Smooth muscle cell (in vitro differentiated cells): Measurements from ENCODE around the gene CORO7. TPM values are rescaled to one million over a fixed set of nuclear protein-coding genes. Genes with fewer than 3 reads are reported as not detected.

ENCODE experiments used
- DNase-seq: peaks from one replicate; lab custom pipeline; 2025; ENCODE audit not compliant: unreplicated experiment; lab: John Stamatoyannopoulos, UW
- H2AFZ ChIP-seq: fragments of 200-600 bp; sonication (generic); 2 replicates; pipeline ENCODE4 v1.6.0; 2016; ENCODE audit warnings: antibody characterized with exemption, low read depth, mild to moderate bottlenecking
- H3F3A ChIP-seq: fragments of 200-600 bp; sonication (generic); 2 replicates; pipeline ENCODE4 v1.6.0; 2017; ENCODE audit warnings: antibody characterized with exemption, low read depth
- H3K27ac ChIP-seq: fragments of 200-600 bp; sonication (generic); 2 replicates; pipeline ENCODE4 v1.5.1; 2016; ENCODE audit warnings: low read depth, mild to moderate bottlenecking
- H3K27me3 ChIP-seq: fragments of 200-600 bp; sonication (generic); 2 replicates; pipeline ENCODE4 v1.6.1; 2016; ENCODE audit warnings: low read depth, mild to moderate bottlenecking
- H3K36me3 ChIP-seq: fragments of 200-600 bp; sonication (generic); 2 replicates; pipeline ENCODE4 v1.5.1; 2016; ENCODE audit warnings: low read depth
- H3K4me1 ChIP-seq: fragments of 200-600 bp; sonication (generic); 2 replicates; pipeline ENCODE4 v1.5.1; 2016; ENCODE audit warnings: low read depth
- H3K4me2 ChIP-seq: fragments of 200-600 bp; sonication (generic); 2 replicates; pipeline ENCODE4 v1.6.0; 2016; ENCODE audit warnings: mild to moderate bottlenecking
- H3K4me3 ChIP-seq: fragments of 200-600 bp; sonication (generic); 2 replicates; pipeline ENCODE4 v1.5.1; 2016; ENCODE audit warnings: mild to moderate bottlenecking
- H3K79me2 ChIP-seq: fragments of 200-600 bp; sonication (generic); 2 replicates; pipeline ENCODE4 v1.6.0; 2016; ENCODE audit warnings: low read depth, mild to moderate bottlenecking
- H3K9ac ChIP-seq: fragments of 200-600 bp; sonication (generic); 2 replicates; pipeline ENCODE4 v1.6.0; 2016; ENCODE audit warnings: low read depth
- H3K9me3 ChIP-seq: fragments of 200-600 bp; sonication (generic); replicated peaks from 2 replicates; pipeline ENCODE4 v1.5.1; 2016; ENCODE audit warnings: low read depth
- H4K20me1 ChIP-seq: fragments of 200-600 bp; sonication (generic); 2 replicates; pipeline ENCODE4 v1.6.0; 2016; ENCODE audit warnings: low read depth
- WGBS: methylation state at CpG from one replicate; pipeline ENCODE4 v1.1.7; 2016; ENCODE audit warnings: low lambda C conversion rate; 5-methylcytosine and 5-hydroxymethylcytosine counted together
- polyA plus RNA-seq: library from polyadenylated mRNA; unstranded; fragments of >200 nt; fragmentation: Nextera tagmentation; extraction: Ambion mirVana; gene quantifications from 2 replicates; pipeline ENCODE4 v1.2.1, GENCODE V29; 2016
- small RNA-seq: library from RNA; depleted of rRNA; stranded (forward); fragments of <200 nt; gene quantifications from one replicate; pipeline ENCODE3, GENCODE V24; 2014
- total RNA-seq: library from RNA; depleted of rRNA; stranded (reverse); fragments of >200 nt; gene quantifications from 2 replicates; pipeline ENCODE4 v1.2.3, GENCODE V29; 2014
- TF ChIP-seq, protein P1 (sequence below): fragments of 200-600 bp; sonication (generic); IDR thresholded peaks from 2 replicates; pipeline ENCODE4 v1.5.1; 2017; ENCODE audit warnings: borderline replicate concordance, mild to moderate bottlenecking, antibody characterized with exemption; ENCODE audit not compliant: insufficient read depth, poor library complexity, severe bottlenecking

Gene CORO7
- total and polyA plus RNA-seq, 2 experiments from 2014 or later = 6.7 to 12.7 TPM

DNA sequence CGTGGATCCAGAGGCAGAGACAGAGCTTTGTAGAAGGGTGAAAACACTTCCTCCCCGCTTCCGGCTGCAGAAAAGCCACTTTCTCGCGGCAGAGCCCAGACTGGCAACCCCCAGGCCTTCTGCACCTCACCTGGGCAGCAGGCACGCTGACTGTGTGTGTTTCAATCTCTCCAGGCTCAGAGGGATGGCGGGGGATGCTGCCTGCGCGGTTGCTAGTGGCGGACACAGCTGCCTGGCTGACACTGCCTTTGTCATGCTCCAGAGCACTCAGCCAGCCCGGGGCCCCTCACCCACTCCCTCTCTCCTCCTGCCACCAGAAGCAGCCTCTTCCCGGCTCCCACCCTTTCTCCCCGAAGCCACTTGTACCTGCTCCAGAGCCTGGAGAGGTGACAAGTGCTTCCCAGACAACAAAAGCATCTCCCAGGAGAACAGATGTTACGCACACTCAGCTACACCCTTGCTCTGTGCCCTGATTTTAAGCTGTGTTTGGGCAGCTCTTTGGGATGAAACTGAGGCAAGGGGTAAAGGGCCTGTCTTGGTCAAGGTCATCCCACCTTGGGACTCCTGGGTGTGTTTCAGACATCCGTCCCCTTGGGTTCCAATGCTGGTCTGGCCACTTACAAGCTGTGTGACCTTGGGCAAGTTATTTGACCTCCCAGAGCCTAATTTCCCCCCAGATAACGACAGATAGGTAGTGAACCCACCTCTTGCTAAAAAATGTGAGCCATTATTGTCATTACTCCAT is 109.8 kb downstream of the CORO7 start:
- no peak for DNase-seq
- Histone ChIP-seq H3K9me3 (no peaks in the 10 kb centered on the region), H3K79me2 (peaks cover 10% of the 10 kb centered on the region), H3K36me3 (no peaks in the 10 kb centered on the region), H2AFZ (no peak overlapping the region), H3K4me1 (peaks cover 9% of the 10 kb centered on the region), H4K20me1 (no peaks in the 10 kb centered on the region), H3K27ac (peak overlapping the region; percentile 82), H3K9ac (peak overlapping the region; percentile 69), H3K4me3 (peak overlapping the region; percentile 66), H3F3A (peaks cover 13% of the 10 kb centered on the region), H3K4me2 (peak overlapping the region; percentile 80), H3K27me3 (no peaks in the 10 kb centered on the region)
- TF ChIP-seq, protein P1, sequence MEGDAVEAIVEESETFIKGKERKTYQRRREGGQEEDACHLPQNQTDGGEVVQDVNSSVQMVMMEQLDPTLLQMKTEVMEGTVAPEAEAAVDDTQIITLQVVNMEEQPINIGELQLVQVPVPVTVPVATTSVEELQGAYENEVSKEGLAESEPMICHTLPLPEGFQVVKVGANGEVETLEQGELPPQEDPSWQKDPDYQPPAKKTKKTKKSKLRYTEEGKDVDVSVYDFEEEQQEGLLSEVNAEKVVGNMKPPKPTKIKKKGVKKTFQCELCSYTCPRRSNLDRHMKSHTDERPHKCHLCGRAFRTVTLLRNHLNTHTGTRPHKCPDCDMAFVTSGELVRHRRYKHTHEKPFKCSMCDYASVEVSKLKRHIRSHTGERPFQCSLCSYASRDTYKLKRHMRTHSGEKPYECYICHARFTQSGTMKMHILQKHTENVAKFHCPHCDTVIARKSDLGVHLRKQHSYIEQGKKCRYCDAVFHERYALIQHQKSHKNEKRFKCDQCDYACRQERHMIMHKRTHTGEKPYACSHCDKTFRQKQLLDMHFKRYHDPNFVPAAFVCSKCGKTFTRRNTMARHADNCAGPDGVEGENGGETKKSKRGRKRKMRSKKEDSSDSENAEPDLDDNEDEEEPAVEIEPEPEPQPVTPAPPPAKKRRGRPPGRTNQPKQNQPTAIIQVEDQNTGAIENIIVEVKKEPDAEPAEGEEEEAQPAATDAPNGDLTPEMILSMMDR = no peak
- WGBS = 67% methylated on average over 12 of the region's 16 CpGs

Small RNA genes within 50 kb of the gene (small RNA-seq; reads per million reads assigned to genes)
- gene AC012676.2 = not detected

Other genes starting within 250 kb of the CORO7 start
- gene SRL, start 174.5 kb downstream of the CORO7 start, total RNA-seq = not detected in 2 replicates
- 0.08 TPM in 1 of 2 replicates, not detected in the other for gene SRL, start 174.5 kb downstream of the CORO7 start, polyA plus RNA-seq
- gene TFAP4, start 143.6 kb downstream of the CORO7 start, total RNA-seq = 2.7 and 9.6 TPM in 2 replicates
- 1.3 and 2.5 TPM in 2 replicates for gene TFAP4, start 143.6 kb downstream of the CORO7 start, polyA plus RNA-seq
- gene GLIS2, start 100.5 kb downstream of the CORO7 start, total RNA-seq = 1.2 and 2.8 TPM in 2 replicates
- 9.2 and 13.4 TPM in 2 replicates for gene GLIS2, start 100.5 kb downstream of the CORO7 start, polyA plus RNA-seq
- gene PAM16, start 65.3 kb downstream of the CORO7 start, total RNA-seq = 18.4 and 29.6 TPM in 2 replicates
- gene PAM16, start 65.3 kb downstream of the CORO7 start, polyA plus RNA-seq = 47.7 and 52.2 TPM in 2 replicates
- gene VASN, start 44.7 kb downstream of the CORO7 start, total RNA-seq = 23.8 and 30.0 TPM in 2 replicates
- 127 and 150 TPM in 2 replicates for gene VASN, start 44.7 kb downstream of the CORO7 start, polyA plus RNA-seq
- 40.0 and 42.6 TPM in 2 replicates for gene DNAJA3, start 9.3 kb upstream of the CORO7 start, total RNA-seq
- gene DNAJA3, start 9.3 kb upstream of the CORO7 start, polyA plus RNA-seq = 42.7 and 46.5 TPM in 2 replicates
- 27.1 and 35.6 TPM in 2 replicates for gene NMRAL1, start 58.0 kb upstream of the CORO7 start, total RNA-seq
- gene NMRAL1, start 58.0 kb upstream of the CORO7 start, polyA plus RNA-seq = 51.8 and 64.3 TPM in 2 replicates
- 26.7 and 35.3 TPM in 2 replicates for gene HMOX2, start 59.8 kb upstream of the CORO7 start, total RNA-seq
- 54.2 and 62.6 TPM in 2 replicates for gene HMOX2, start 59.8 kb upstream of the CORO7 start, polyA plus RNA-seq
- 17.7 and 19.7 TPM in 2 replicates for gene CDIP1, start 122.2 kb upstream of the CORO7 start, total RNA-seq
- gene CDIP1, start 122.2 kb upstream of the CORO7 start, polyA plus RNA-seq = 36.9 and 40.9 TPM in 2 replicates
- gene C16orf96, start 139.7 kb upstream of the CORO7 start, total RNA-seq = 0.09 TPM in 1 of 2 replicates, not detected in the other
- gene C16orf96, start 139.7 kb upstream of the CORO7 start, polyA plus RNA-seq = 0.32 TPM in 1 of 2 replicates, not detected in the other
- gene UBALD1, start 198.3 kb upstream of the CORO7 start, total RNA-seq = 3.6 and 6.4 TPM in 2 replicates
- gene UBALD1, start 198.3 kb upstream of the CORO7 start, polyA plus RNA-seq = 13.6 and 16.2 TPM in 2 replicates
- 16.4 and 22.0 TPM in 2 replicates for gene MGRN1, start 208.2 kb upstream of the CORO7 start, total RNA-seq
- 23.2 and 25.4 TPM in 2 replicates for gene MGRN1, start 208.2 kb upstream of the CORO7 start, polyA plus RNA-seq